Measurements from ENCODE around the gene NDUFS6.

Gene NDUFS6

DNA sequence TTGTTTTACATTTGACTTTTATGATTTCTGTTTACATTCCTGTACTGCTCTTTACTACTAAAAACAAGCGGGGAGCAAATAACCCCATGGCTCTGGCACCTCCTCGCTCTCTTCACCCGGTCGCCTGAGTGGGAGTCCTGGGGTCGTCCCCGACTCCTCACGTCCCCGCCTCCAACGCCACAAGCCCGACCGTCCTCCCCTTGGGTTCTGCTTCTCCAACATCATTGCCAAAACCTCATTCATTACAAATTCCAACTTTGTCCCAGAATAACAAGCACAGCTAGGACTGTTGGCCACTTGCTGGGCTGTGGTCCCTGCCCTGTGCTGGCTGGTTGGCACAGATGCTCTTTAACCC, 36.6 kb upstream of the NDUFS6 start:
- in situ Hi-C loops (cut with HindIII; ENCODE audit: low sequenced_read_pairs): loop anchor here (25.0 kb wide), 1 partner anchor 223 kb away; no protein-coding TSS in a partner anchor

DNA sequence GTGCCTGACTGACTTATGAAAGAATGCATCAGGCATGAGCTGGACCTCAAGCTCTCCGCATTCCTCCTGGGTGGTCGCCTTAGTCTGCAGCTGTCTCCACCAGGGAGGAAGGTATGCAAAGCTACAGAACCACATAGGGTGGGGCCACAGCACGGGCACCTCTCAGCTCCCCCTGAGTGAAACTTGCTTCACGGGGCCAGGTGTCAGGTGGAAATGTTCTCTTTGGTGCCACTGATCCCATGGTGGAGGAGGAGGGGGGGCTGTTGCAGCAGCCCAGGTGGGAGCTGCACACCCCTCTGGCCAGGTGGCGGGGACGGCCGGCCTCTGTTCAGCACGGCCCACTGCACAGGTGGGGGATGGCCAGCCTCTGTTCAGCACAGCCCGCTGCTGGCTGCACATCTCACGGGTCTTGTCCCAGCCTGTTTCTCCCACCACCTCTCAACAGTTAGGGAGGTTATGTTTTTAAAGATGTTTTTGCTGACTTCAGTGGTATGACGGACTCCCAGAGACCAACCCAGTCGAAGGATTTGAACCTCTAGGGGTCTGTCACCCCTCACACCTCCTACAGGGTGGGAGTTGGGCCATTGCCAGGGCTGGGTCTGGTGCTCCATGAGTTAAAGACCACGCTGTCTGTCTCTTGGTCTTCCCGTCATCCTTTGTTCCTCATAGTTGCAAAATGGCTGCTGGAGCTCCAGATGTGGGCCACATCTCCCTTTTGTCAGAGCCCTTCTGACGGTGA, 35.9 kb upstream of the NDUFS6 start:
- in situ Hi-C loops (cut with HindIII; ENCODE audit: low sequenced_read_pairs): loop anchor here (25.0 kb wide), 1 partner anchor 222 kb away; no protein-coding TSS in a partner anchor

DNA sequence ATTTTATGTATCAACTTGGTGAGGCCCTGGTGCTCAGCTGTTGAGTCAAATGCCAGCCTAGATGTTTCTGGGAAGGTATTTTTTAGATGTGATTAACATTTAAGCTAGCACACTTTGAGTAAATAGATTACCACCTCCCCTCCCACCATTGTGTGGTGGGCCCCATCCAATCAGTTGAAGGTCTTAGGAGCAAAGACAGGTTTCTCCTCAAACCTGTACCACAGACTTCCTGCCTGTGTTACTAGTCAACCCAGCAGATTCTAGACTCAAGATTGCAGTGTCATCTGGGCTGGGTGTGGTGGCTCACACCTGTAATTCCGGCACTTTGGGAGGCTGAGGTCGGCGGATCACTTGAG, 35.3 kb upstream of the NDUFS6 start:
- in situ Hi-C loops (cut with HindIII; ENCODE audit: low sequenced_read_pairs): loop anchor here (25.0 kb wide), 1 partner anchor 221 kb away; no protein-coding TSS in a partner anchor

DNA sequence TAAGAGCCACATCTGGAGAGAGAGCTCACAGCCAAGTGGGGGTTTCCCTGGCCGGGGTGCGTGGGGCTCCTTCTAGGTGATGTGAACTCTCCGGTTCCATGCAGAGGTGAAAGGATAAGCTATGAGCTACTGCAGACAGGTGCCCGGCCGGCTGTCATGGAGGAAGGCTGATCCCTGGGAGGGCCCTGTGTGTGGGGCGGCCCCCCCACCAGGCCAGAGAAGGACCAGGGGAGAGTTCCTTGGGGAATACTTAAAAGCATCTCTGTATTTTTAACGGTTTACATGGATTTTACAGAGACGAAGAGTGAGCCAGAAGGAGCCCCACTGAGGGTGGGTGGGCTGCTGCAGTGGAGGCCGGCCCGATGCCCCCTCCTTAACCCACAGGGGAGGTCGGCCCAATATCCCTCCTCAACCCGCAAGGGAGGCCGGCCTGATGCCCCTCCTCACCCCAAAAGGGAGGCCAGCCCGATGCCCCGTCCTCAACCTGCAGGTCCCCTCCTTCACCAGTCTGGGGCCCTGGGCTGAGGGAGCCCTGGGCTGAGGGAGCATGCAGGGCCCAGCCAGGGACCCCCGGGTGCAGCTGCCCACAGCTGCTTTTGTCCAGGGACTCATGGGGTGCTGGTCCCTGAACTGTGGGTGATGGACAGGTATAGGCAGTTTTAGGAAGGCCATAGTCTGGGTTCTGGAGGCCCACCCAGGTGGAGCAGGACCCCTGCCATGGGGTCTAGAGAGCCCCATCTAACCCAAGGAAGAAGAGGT, 33.5 kb upstream of the NDUFS6 start:
- in situ Hi-C loops (cut with HindIII; ENCODE audit: low sequenced_read_pairs): loop anchor here (25.0 kb wide), 1 partner anchor 220 kb away; no protein-coding TSS in a partner anchor

DNA sequence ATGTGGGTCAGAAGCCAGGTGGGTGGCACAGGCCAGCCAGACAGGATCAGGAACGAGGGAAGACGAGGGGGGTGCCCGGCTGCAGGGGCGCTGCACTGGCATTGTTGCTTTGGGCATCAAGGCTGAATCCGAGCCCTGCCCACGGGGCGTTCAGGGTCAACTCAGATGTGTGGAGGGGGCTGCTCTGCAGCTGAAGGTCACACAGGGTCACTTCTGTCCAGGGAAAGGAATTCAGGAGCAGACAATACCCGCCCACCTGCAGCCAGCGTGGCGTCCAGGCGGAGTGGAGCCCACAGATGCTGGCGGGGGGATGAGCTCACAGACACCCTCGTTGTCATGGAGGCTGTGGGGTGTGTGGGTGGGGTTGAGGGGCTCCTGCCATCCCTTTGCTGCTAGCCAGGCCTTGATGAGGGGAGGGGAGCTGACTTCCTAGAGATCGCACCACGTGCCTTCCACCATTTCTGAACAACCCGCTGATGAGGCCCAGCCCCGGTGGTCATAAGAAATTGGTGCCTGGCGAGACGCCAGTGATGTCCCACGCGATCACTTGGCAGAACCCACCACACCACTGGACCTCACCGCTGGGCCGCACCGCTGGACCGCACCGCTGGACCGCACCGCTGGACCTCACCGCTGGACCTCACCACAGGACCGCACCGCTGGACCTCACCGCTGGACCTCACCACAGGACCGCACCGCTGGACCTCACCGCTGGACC, 32.8 kb upstream of the NDUFS6 start:
- in situ Hi-C loops (cut with HindIII; ENCODE audit: low sequenced_read_pairs): loop anchor here (25.0 kb wide), 1 partner anchor 219 kb away; no protein-coding TSS in a partner anchor

DNA sequence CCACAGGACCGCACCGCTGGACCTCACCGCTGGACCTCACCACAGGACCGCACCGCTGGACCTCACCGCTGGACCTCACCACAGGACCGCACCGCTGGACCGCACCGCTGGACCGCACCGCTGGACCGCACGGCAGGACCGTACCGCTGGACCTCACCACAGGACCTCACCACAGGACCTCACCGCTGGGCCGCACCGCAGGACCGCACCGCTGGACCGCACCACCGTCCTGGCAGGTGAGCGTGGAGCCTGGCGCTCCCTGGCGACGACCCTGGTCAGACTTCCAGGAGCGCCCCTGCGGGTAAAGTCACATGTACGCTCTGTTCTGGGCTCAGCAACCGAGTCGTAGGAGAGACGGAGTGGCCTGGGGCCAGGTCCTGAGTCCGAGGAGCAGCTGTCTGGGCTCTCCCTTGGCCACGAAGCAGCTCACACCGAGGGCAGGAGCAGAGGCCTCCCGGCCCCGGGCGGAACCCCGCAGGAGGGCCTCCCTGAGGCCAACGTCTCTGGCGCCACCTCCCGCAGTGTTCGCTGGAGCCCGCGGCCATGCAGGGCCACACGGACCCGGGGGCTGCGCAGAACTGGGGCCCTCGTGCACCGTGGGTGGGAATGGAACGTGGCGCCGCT, 32.1 kb upstream of the NDUFS6 start:
- in situ Hi-C loops (cut with HindIII; ENCODE audit: low sequenced_read_pairs): loop anchor here (25.0 kb wide), 1 partner anchor 218 kb away; no protein-coding TSS in a partner anchor

DNA sequence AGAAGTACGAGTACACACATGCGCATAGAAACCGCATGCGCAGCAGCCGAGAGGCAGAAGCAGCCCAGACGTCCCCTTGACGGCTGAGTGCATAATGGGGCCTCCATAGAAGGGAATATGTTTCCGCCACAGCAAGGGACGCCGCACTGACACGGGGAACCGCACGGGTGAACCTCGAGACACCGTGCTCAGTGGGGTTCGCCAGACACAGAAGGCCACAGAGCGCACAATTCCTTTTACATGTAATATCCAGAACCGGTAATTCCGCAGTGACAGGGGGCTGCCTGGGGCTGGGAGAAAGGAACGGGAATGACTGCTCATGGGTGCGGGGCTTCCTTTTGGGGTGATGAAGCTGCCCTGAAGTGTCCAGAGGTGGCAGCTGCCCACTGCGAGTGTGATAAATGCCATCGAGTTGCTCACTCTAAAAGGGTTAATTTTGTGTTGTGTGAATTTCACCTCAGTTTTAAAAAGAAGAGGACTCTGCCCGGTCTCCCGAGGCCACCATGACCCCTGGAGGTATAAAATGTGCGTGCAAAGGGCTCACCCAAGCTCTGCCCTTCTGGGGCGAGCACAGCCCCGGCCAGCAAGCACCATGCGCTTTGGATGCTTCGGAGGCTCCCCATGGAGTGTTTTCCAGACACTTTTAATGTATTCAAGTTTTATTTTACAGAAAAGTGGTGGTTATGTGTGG, 31.3 kb upstream of the NDUFS6 start:
- in situ Hi-C loops (cut with HindIII; ENCODE audit: low sequenced_read_pairs): loop anchor here (25.0 kb wide), 1 partner anchor 217 kb away; no protein-coding TSS in a partner anchor

DNA sequence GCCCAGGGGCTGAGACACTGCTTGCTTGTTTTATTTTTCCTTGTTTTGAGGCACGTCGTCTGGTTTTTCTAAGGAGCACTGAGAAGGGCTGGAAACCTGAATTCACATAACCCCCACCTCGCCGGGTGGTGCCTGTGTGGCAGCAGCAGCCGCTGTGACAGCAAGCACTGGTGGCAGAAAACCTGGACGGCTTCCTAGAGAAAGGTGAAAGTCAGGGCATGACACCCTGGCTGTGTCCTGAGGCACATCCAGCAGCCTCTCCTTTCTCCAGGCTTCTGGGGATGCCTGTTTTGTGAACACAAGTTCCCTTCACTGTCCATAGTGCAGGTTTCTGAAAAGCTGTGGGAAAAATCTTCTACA, 30.8 kb upstream of the NDUFS6 start:
- in situ Hi-C loops (cut with HindIII; ENCODE audit: low sequenced_read_pairs): loop anchor here (25.0 kb wide), 1 partner anchor 217 kb away; no protein-coding TSS in a partner anchor

DNA sequence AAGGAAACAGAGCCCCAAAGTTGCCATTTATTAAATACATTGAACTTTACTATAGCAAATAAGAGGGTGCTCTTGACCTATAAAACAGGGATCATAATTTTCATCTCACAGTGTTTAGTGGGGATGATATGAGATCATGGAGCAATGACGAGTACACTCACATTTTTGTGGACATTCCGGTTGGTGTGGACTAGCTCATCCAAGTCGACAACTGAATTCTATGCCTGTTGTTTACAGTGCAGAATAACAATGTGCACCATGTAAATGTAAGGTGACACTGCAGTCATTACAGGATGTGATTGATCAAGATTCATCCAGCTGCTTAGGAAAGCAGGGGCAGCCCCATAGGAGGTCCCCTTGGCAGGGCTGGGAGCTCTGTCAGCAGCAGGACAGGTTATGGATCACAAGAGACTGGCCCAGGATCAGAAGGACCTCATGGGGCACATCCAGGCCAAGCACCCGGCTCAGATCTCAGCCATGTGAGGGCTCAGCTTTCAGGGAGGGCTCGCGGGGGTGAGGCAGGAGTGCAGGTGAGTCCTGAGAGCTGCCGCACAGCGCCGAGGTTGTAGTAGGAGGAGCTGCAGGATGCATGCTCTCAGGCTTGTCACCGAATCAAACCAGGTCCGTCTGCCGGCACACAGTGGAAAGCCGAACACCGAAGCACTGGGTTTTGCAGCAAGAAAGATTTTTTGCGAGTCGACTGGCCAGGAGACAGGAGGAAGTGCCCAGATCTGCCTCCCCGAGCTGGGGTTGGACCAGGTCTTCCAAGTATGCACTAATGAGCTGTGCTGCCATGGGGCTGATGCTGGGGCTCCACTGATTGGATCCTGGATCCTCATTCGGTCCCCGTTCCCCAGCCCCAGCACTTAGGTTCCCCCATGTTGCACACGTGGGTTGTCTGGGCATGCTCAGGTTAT, 29.8 kb upstream of the NDUFS6 start:
- in situ Hi-C loops (cut with HindIII; ENCODE audit: low sequenced_read_pairs): loop anchor here (25.0 kb wide), 1 partner anchor 216 kb away; no protein-coding TSS in a partner anchor

DNA sequence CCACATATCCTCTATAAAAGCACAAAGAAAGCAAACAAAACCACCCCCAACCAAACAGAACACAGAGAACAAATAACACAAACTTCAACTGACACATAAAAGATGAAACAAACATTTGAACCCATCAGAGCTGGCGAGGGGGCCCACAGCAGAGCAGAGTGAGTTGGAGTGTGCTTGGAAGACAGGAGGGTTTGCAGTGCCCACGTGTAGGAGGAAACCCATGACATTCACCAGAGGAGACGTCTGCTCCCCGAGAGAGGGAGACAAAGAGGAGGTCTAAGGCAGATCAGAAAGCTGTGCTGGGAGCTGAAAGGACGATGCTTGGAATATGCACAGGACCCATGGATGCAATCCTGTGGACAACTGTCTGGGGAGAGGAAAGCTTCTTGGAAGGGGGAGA, 28.6 kb upstream of the NDUFS6 start:
- in situ Hi-C loops (cut with HindIII; ENCODE audit: low sequenced_read_pairs): loop anchor here (25.0 kb wide), 1 partner anchor 215 kb away; no protein-coding TSS in a partner anchor

DNA sequence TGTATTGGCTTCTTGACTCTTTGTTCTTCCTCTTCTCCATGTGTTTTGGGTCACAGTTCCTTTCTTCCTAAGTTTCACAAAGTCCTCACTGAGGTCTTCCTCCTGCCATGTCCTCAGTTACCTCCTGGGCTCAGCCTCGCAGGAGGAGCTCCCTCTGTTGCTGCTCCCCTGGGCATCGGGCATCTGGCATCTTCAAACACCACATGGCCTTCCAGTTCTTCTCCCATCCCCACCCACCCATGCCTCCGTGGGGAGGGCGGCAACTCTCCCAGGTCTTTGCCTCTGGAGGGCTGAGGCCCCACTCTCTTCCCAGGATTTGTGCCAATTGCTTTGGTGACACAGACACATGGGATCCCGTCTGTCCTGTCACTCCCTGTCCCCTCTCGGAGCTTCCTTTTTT, 24.4 kb upstream of the NDUFS6 start:
- in situ Hi-C loops (cut with HindIII; ENCODE audit: low sequenced_read_pairs): no loop called here

DNA sequence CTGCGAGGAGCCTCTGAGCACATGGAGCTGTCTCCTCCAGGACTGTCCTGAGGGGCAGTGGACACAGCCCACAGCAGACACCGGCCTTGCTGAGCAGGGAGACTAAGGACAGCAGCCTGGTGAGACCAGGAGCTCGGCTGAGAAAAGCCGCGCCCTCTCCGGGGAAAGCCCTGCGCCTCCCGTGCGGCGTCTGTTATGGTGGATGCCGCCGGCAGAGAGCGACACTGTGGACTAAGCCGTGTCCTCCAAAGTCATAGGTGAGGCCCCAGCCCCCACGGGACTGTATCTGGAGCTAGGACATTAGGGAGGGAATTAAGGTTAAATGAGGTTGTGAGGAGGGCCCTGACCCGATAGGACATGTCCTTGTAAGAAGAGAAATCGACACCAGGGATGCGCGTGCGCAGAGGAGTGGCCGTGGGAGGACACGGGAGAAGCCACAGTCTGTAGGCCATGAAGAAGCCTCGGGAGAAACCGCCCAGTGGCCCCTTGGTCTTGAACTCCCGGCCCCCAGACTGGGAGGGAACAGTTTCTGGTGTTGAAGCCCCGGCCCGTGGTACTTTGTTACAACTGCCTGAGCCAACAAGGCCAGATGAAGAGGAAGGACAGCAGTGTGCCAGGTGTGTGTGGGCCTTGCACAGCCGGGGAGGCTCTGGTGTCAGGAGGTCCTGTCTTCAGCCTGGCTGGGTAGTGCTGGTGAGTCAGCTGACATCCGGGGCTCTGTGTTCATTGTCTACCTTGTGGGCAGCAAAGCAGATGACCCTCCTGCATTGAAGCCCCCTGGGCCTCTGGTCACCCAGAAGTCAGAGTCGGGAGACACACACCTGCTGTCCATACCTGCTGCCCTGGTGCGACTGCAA, 23.7 kb upstream of the NDUFS6 start:
- in situ Hi-C loops (cut with HindIII; ENCODE audit: low sequenced_read_pairs): no loop called here

DNA sequence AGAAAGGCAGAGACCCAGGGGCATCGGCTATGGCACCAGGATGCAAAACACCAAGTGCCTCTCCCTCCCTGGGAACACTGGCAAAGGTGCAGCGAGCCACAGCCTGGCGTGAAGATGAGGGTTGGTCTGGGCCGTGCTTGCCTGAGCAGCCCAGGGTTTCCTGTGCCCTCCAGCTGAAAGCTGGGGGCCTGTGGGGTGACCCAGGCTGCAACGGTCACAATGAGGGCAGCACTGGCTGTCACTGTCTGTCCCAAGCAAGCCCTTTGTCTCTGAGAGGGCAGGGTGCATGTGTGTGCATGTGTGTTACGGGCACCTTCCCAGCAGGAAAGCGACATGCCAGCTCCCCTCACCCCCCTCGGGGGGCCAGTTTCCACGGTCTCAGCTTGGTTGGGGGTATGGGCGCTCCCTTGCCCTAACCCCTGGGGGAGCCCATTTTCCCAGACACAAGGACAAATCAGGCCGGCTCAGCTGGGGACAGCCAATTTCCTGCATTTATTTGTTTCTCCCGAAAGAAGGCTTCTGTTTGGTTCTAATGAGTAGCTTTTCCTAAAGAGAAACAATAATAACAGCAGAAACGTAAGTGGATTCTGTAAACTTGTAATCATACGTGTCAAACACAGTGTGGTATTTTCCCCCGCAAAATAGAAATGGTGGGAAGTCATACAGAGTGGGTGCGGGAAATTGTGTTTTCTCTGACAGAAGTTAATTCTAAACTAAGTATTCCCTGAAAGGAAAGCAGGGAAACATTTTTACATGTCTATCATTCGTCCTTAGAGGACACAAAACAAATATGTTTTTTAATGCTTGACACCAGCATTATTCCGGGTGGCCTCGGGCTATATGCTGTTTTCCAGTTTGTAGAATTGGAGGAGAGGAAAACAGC, 22.8 kb upstream of the NDUFS6 start:
- in situ Hi-C loops (cut with HindIII; ENCODE audit: low sequenced_read_pairs): no loop called here

DNA sequence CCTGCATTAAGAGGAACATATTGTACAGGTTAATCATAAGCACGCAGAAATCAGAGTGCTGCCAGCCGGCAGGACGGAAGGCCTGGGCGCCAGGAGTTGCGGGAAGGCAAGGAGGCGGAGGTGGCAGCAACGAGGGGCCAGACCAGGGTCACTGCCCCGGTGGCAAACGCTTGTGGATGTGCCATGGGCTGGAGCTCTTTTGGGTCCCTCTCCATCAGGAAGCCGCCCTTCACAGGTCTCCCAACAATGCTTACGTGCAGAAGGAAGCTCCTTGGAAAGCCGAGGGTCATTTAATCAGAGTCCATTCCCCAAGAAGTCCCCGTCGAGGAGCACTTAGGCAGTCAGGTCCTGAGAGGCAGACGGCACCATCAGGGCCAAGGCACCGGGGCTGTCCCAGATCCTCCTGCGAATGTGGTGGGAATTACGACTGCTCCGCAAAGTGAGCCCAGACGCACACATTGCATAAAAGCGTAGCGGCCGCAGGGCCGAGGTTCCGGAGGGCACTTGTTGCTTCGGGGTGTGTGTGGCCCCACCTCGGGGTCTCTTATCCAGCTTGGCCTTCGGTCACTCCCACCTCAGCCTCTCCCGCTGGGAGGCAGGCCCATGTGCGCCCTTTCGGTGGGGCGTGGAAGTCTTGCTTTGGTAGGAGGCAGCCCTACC, 22.1 kb upstream of the NDUFS6 start:
- in situ Hi-C loops (cut with HindIII; ENCODE audit: low sequenced_read_pairs): no loop called here

DNA sequence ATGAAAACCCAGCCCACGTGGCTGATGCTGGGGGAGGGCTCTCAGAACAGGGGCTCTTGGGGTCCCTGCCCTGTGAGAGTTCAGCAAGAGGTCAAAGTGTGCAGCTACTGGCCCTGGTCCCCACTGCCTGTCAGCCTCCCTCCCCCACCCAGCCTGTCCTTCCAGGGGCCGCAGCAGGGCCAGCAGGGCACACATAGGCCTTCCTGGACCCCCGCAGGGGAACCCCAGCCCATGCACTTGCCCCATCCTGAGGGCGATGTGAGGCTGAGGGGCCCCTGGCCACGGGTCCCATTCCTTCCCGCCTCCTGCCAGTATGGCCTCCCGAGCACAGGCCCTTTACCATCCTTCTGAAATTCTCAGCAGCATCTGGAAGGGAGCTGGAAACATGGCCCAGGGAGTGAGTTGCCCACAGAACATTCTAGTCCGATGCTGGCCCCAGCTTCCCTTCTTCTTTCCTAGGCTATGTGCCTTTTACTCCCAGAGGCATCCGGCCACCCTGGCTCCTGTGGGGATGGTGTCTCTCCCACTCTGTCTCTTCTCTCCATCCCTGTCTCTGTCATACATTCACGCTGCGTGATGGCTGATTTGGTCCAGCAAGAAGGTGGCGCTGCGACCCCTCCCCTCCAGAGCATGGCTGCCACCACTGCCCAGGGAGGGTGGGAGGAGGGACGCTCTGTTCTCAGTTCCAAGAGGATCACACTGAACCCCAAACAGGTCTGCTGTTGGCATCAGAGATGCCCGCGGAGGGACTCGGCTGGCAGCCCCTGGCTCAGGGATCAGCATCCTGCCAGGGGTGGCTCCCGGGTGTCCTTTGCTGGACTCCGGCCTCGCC, 21.2 kb upstream of the NDUFS6 start:
- in situ Hi-C loops (cut with HindIII; ENCODE audit: low sequenced_read_pairs): no loop called here

DNA sequence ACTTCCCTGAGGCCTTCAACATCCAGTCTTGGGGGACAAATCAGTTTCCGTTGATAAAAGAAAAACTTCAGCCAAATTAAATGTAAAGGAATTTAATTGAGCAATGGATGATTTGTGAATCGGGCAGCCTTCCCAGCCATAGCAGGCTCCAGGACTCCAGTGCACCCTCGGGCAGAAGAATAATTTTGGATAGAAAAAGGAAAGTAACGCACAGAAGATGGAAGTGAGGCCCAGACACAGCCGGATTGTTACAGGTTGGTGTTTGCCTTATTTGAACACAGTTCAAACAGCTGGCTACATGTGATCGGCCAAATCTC, 20.6 kb upstream of the NDUFS6 start:
- in situ Hi-C loops (cut with HindIII; ENCODE audit: low sequenced_read_pairs): no loop called here
